ENCODE results near the gene EVPL. TPM values are rescaled to one million over a fixed set of nuclear protein-coding genes. Genes with fewer than 3 reads are reported as not detected.

Gene EVPL
- total RNA-seq, 3 donors from 2014 or later = 1.6 to 8.0 (median 3.9) TPM

- TF ChIP-seq POLR2A (IDR thresholded peaks at IDR 0.05) = no peak
- no peak for TF ChIP-seq POLR2AphosphoS5 (IDR thresholded peaks at IDR 0.05)
- no peak for TF ChIP-seq CTCF (IDR thresholded peaks at IDR 0.05)
- no peak overlapping the region for H3K27ac ChIP-seq
- no peaks in the 10 kb centered on the region for H3K27me3 ChIP-seq
- DNase-seq (ENCODE audit: low spot score in 2 of 2) = no peak
- peaks cover 0 to 21% of the 10 kb centered on the region in 2 donors for H3K4me1 ChIP-seq
- no peaks in the 10 kb centered on the region for H3K9me3 ChIP-seq
- no peaks in the 10 kb centered on the region for H3K36me3 ChIP-seq
- no peak overlapping the region for H3K4me3 ChIP-seq
- intact Hi-C loops (cut with DNase I; ENCODE audit: low total_unique reads) = no loop called here
Observed at GRCh38 chr17:75985986-75986385, 41.1 kb downstream of the EVPL start.

- TF ChIP-seq POLR2AphosphoS5 (IDR thresholded peaks at IDR 0.05) = no peak
- Histone ChIP-seq H3K36me3 (no peaks in the 10 kb centered on the region), H3K4me1 (peaks cover 0 to 21% of the 10 kb centered on the region in 2 donors), H3K27me3 (no peaks in the 10 kb centered on the region), H3K9me3 (no peaks in the 10 kb centered on the region), H3K4me3 (no peak overlapping the region), H3K27ac (peak overlapping the region; percentile 49 to 99)
- intact Hi-C loops (cut with DNase I; ENCODE audit: low total_unique reads) = no loop called here
- DNase-seq (ENCODE audit: low spot score in 2 of 2) = no peak
Observed at GRCh38 chr17:75983501-75984181, 43.5 kb downstream of the EVPL start.

- Histone ChIP-seq H3K36me3 (no peaks in the 10 kb centered on the region), H3K27ac (peak overlapping the region; percentile 99 to 100), H3K4me1 (peaks cover 0 to 24% of the 10 kb centered on the region in 2 donors)
Observed at GRCh38 chr17:75981019-75981615, 46.0 kb downstream of the EVPL start.

DNA sequence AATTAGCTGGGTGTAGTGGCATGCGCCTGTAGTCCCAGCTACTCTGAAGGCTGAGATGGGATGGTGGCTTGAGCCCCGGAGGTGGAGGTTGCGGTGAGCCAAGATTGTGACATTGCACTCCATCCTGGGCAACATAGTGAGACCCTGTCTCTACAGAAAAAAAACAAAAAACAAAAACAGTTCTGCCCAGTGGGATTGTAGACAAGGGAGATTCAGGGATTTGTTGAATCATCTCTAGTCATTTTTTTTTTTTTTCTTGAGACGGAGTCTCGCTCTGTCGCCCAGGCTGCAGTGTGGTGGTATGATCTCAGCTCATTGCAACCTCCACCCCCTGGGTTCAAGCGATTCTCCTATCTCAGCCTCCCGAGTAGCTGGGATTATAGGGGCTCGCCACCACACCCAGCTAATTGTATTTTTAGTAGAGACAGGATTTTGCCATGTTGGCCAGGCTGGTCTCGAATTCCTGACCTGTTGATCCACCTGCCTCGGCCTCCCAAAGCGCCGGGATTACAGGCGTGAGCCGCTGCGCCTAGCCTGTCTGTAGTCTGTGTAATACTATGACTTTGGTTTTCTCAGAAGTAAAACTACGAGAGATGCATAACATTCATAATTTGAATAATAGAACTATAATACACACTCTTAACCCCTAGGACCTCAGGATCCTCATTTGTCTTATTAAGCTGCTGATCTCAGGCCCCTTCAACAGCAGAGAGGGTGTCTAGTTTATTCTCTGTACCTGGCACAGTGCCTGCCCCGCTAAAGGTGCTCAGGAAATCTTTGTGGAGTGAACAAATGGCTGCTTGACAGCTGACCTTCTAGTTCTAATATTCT is 46.7 kb downstream of the EVPL start:
- Histone ChIP-seq H3K36me3 (no peaks in the 10 kb centered on the region), H3K4me1 (peaks cover 0 to 27% of the 10 kb centered on the region in 2 donors), H3K9me3 (no peaks in the 10 kb centered on the region), H3K27ac (peak overlapping the region; percentile 99 to 100), H3K4me3 (peak overlapping the region; percentile 69 to 89 (median 72)), H3K27me3 (no peaks in the 10 kb centered on the region)
- TF ChIP-seq POLR2AphosphoS5 (IDR thresholded peaks at IDR 0.05) (no peak), POLR2A (IDR thresholded peaks at IDR 0.05) (no peak), CTCF (IDR thresholded peaks at IDR 0.05) (no peak)
- DNase-seq (ENCODE audit: low spot score in 2 of 2) = no peak
- intact Hi-C loops (cut with DNase I; ENCODE audit: low total_unique reads) = no loop called here

More at GRCh38 chr17:75981019-75981615, 46.0 kb downstream of the EVPL start:
- intact Hi-C loops (cut with DNase I; ENCODE audit: low total_unique reads) = no loop called here
- Histone ChIP-seq H3K9me3 (no peaks in the 10 kb centered on the region), H3K27me3 (no peaks in the 10 kb centered on the region), H3K4me3 (no peak overlapping the region)
- no peak for DNase-seq (ENCODE audit: low spot score in 2 of 2)
- TF ChIP-seq CTCF (IDR thresholded peaks at IDR 0.05) (no peak), POLR2AphosphoS5 (IDR thresholded peaks at IDR 0.05) (no peak), POLR2A (IDR thresholded peaks at IDR 0.05) (no peak)

- Histone ChIP-seq H3K27ac (peak overlapping the region; percentile 99 to 100), H3K27me3 (no peaks in the 10 kb centered on the region), H3K36me3 (no peaks in the 10 kb centered on the region), H3K9me3 (no peaks in the 10 kb centered on the region), H3K4me3 (peak overlapping the region; percentile 69 to 89 (median 72)), H3K4me1 (peaks cover 0 to 27% of the 10 kb centered on the region in 2 donors)
- intact Hi-C loops (cut with DNase I; ENCODE audit: low total_unique reads) = no loop called here
- no peak for DNase-seq (ENCODE audit: low spot score in 2 of 2)
- no peak for TF ChIP-seq POLR2AphosphoS5 (IDR thresholded peaks at IDR 0.05)
- no peak for TF ChIP-seq POLR2A (IDR thresholded peaks at IDR 0.05)
- TF ChIP-seq CTCF (IDR thresholded peaks at IDR 0.05) = no peak
Observed at GRCh38 chr17:75979705-75980187, 47.4 kb downstream of the EVPL start.
